Thyroid gland (tissue), 4 donors: ENCODE measurements around the gene SH3BGR. TPM values are rescaled to one million over a fixed set of nuclear protein-coding genes. Genes with fewer than 3 reads are reported as not detected.

ENCODE experiments used
- DNase-seq, 2 donors: peaks; one replicate each; pipeline ENCODE4 v3.0.0-alpha.2; 2019
- H3K27ac ChIP-seq, 3 donors: fragments of 200-600 bp; sonication (generic); 1 replicate in 2 of 3; 2 replicates in 1 of 3; pipeline ENCODE4 v1.5.1; 2016 to 2019; ENCODE audit warnings: mild to moderate bottlenecking in 1 of 3, moderate library complexity in 1 of 3
- H3K27me3 ChIP-seq: fragments of 200-600 bp; sonication (generic); one replicate; pipeline ENCODE4 v1.5.1; 2019
- H3K36me3 ChIP-seq, 2 donors: fragments of 200-600 bp; sonication (generic); one replicate each; pipeline ENCODE4 v1.5.1; 2016 to 2019
- H3K4me1 ChIP-seq, 2 donors: fragments of 200-600 bp; sonication (generic); one replicate each; pipeline ENCODE4 v1.5.1; 2017 to 2019
- H3K4me3 ChIP-seq, 3 donors: fragments of 200-600 bp; sonication (generic); replicated peaks in 1 of 3; 1 replicate in 2 of 3; 2 replicates in 1 of 3; pipeline ENCODE4 v1.5.1; 2016; ENCODE audit warnings: mild to moderate bottlenecking in 1 of 3
- H3K9me3 ChIP-seq: fragments of 200-600 bp; sonication (generic); one replicate; pipeline ENCODE4 v1.5.1; 2017
- CTCF ChIP-seq, 6 experiments: fragments of 200-600 bp in 3 of 6; fragments of 450-650 bp in 3 of 6; sonication (generic) in 3 of 6; IDR thresholded peaks; one replicate each; pipeline ENCODE4 v1.5.1; 2016 to 2019; ENCODE audit warnings: antibody characterized with exemption in 6 of 6, mild to moderate bottlenecking in 2 of 6, inconsistent platforms in 1 of 6, moderate library complexity in 1 of 6
- POLR2A ChIP-seq, 2 donors: fragments of 450-650 bp; IDR thresholded peaks; one replicate each; pipeline ENCODE4 v1.6.1; 2017; ENCODE audit warnings: antibody characterized with exemption in 2 of 2, mild to moderate bottlenecking in 2 of 2, moderate library complexity in 1 of 2
- WGBS, 2 donors: methylation state at CpG; one replicate each; pipeline ENCODE4 v1.1.5; 2017; 5-methylcytosine and 5-hydroxymethylcytosine counted together
- intact Hi-C: fragments of 100-400 bp; cut with DNase I; formaldehyde crosslinking; loops from one replicate; pipeline ENCODE4 v1.15.1; 2023
- total RNA-seq, 4 donors: library from RNA; depleted of rRNA; stranded (reverse); fragments of >200 nt; gene quantifications; one replicate each; pipeline ENCODE4 v1.2.3, GENCODE V29; 2016

SH3BGR gene
- total RNA-seq, 4 donors from 2014 or later = 4.6 to 9.7 (median 7.4) TPM

- TF ChIP-seq CTCF (IDR thresholded peaks at IDR 0.05) = no peak
- TF ChIP-seq POLR2A (IDR thresholded peaks at IDR 0.05) = no peak
- H3K27me3 ChIP-seq = no peaks in the 10 kb centered on the region
- intact Hi-C loops = no loop called here
- 75 to 81% methylated on average over 3 of the region's 3 CpGs for WGBS, 2 donors
- H3K4me3 ChIP-seq = no peak overlapping the region
- no peaks in the 10 kb centered on the region for H3K36me3 ChIP-seq
- H3K27ac ChIP-seq = no peak overlapping the region
- H3K4me1 ChIP-seq = no peaks in the 10 kb centered on the region
- no peak for DNase-seq
- no peaks in the 10 kb centered on the region for H3K9me3 ChIP-seq
Observed at GRCh38 chr21:39430016-39430415, 21.8 kb upstream of the SH3BGR start.

GRCh38 chr21:39430457-39430856, 21.3 kb upstream of the SH3BGR start:
- Histone ChIP-seq H3K27ac (no peak overlapping the region), H3K27me3 (no peaks in the 10 kb centered on the region), H3K4me1 (no peaks in the 10 kb centered on the region), H3K4me3 (no peak overlapping the region), H3K9me3 (no peaks in the 10 kb centered on the region), H3K36me3 (no peaks in the 10 kb centered on the region)
- WGBS, 2 donors = 60 to 65% methylated on average over 4 of the region's 4 CpGs
- no peak for TF ChIP-seq POLR2A (IDR thresholded peaks at IDR 0.05)
- TF ChIP-seq CTCF (IDR thresholded peaks at IDR 0.05) = no peak
- intact Hi-C loops = no loop called here
- no peak for DNase-seq

- Histone ChIP-seq H3K4me1 (no peaks in the 10 kb centered on the region), H3K27ac (no peak overlapping the region), H3K4me3 (no peak overlapping the region), H3K36me3 (no peaks in the 10 kb centered on the region), H3K9me3 (no peaks in the 10 kb centered on the region), H3K27me3 (no peaks in the 10 kb centered on the region)
- WGBS, 2 donors = 75 to 78% methylated on average over 2 of the region's 2 CpGs
- intact Hi-C loops = no loop called here
- no peak for DNase-seq
- TF ChIP-seq POLR2A (IDR thresholded peaks at IDR 0.05) = no peak
- no peak for TF ChIP-seq CTCF (IDR thresholded peaks at IDR 0.05)
Observed at GRCh38 chr21:39430954-39431353, 20.8 kb upstream of the SH3BGR start.

- Histone ChIP-seq H3K4me3 (no peak overlapping the region), H3K4me1 (no peaks in the 10 kb centered on the region), H3K27ac (no peak overlapping the region), H3K36me3 (no peaks in the 10 kb centered on the region), H3K9me3 (no peaks in the 10 kb centered on the region), H3K27me3 (no peaks in the 10 kb centered on the region)
- intact Hi-C loops = no loop called here
- DNase-seq = no peak
- 69 to 72% methylated on average over 4 of the region's 4 CpGs for WGBS, 2 donors
- TF ChIP-seq CTCF (IDR thresholded peaks at IDR 0.05) = no peak
- no peak for TF ChIP-seq POLR2A (IDR thresholded peaks at IDR 0.05)
Observed at GRCh38 chr21:39434950-39435349, 16.8 kb upstream of the SH3BGR start.

GRCh38 chr21:39439232-39439631, 12.5 kb upstream of the SH3BGR start:
- H3K36me3 ChIP-seq = no peaks in the 10 kb centered on the region
- H3K4me1 ChIP-seq = peaks cover 0 to 1% of the 10 kb centered on the region in 2 donors
- no peaks in the 10 kb centered on the region for H3K27me3 ChIP-seq
- no peak overlapping the region for H3K27ac ChIP-seq
- intact Hi-C loops = no loop called here
- no peak for DNase-seq
- H3K4me3 ChIP-seq = no peak overlapping the region
- 36 to 53% methylated on average over 1 of the region's 1 CpG for WGBS, 2 donors
- TF ChIP-seq CTCF (IDR thresholded peaks at IDR 0.05) (no peak), POLR2A (IDR thresholded peaks at IDR 0.05) (no peak)
- H3K9me3 ChIP-seq = no peaks in the 10 kb centered on the region
